GM12801 (cell line): ENCODE data around the gene LTK.

Experiments used
- CTCF ChIP-seq: IDR thresholded peaks from one replicate; pipeline ENCODE4 v1.5.1; 2011; ENCODE audit warnings: control low read depth; ENCODE audit not compliant: insufficient read length; ENCODE audit errors: extremely low read depth

The LTK gene

GRCh38 chr15:41523097-41523496, 9.5 kb upstream of the LTK start:
- TF ChIP-seq CTCF, result no peak

GRCh38 chr15:41521614-41522013, 8.0 kb upstream of the LTK start:
- no peak for TF ChIP-seq CTCF

GRCh38 chr15:41520636-41521035, 7.0 kb upstream of the LTK start:
- TF ChIP-seq CTCF, result no peak

- TF ChIP-seq CTCF, result no peak
These were observed 4.3 kb upstream of the LTK start for GRCh38 chr15:41517895-41518449.

- no peak for TF ChIP-seq CTCF
These were observed 604 bp downstream of the LTK start for GRCh38 chr15:41512940-41513505.

- TF ChIP-seq CTCF, result no peak
These were observed 1.1 kb downstream of the LTK start for GRCh38 chr15:41512512-41512939.

GRCh38 chr15:41511899-41512369, 1.7 kb downstream of the LTK start:
- no peak for TF ChIP-seq CTCF
